Measurements from ENCODE around the gene WDR48. TPM values are rescaled to one million over a fixed set of nuclear protein-coding genes. Genes with fewer than 3 reads are reported as not detected.
A peak's percentile ranks its signal among the peaks of the same experiment; 100 is the strongest.

Gene WDR48
- total and polyA plus RNA-seq, 2 experiments from 2014 or later = 27.2 to 54.3 TPM

DNA sequence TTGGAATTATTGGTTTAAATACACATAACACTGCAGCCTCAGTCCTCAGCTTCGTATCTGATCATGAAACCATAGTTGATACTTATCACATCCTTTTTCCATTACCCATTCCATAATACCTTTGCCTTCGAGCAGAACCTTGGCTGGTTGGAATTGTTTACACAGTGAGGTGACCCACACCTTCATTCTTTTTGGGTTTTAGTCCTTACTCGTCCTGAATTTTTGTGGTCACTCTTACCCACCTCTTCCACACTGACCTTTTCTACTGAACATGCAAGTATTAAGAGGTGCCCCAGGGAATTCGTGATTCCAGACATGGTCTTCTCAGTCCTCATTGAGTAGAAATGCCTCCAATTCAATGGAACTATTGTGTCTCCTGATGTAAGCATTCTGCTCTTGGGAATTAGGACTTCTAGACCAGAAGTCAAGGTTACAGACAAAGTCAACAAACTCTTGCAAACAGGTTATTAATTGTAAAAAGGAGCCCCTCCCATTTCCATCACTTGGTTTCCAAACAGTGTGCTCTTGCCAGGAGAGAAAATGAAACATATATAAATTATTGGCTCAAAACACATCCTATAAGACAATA lies 37.8 kb upstream of the WDR48 start:
- TF ChIP-seq POLR2AphosphoS5 (IDR thresholded peaks at IDR 0.05; ENCODE audit: low read depth) (no peak), CREB1 (CRISPR knock-in tag; IDR thresholded peaks at IDR 0.05; ENCODE audit: low read depth) (no peak), JUNB (IDR thresholded peaks at IDR 0.05; ENCODE audit: unreplicated experiment) (no peak), EZH2phosphoT487 (IDR thresholded peaks at IDR 0.05; ENCODE audit: unreplicated experiment) (no peak), EZH2 (IDR thresholded peaks at IDR 0.05; ENCODE audit: low read depth, unreplicated experiment) (no peak), ZNF114 (CRISPR knock-in tag; IDR thresholded peaks at IDR 0.05) (no peak), NANOG (IDR thresholded peaks at IDR 0.05; ENCODE audit: borderline replicate concordance) (no peak), STAT1 (IDR thresholded peaks at IDR 0.05; ENCODE audit: unreplicated experiment) (no peak), ZNF331 (CRISPR knock-in tag; IDR thresholded peaks at IDR 0.05; ENCODE audit: low read depth) (no peak)
- TF ChIP-seq, protein P1, sequence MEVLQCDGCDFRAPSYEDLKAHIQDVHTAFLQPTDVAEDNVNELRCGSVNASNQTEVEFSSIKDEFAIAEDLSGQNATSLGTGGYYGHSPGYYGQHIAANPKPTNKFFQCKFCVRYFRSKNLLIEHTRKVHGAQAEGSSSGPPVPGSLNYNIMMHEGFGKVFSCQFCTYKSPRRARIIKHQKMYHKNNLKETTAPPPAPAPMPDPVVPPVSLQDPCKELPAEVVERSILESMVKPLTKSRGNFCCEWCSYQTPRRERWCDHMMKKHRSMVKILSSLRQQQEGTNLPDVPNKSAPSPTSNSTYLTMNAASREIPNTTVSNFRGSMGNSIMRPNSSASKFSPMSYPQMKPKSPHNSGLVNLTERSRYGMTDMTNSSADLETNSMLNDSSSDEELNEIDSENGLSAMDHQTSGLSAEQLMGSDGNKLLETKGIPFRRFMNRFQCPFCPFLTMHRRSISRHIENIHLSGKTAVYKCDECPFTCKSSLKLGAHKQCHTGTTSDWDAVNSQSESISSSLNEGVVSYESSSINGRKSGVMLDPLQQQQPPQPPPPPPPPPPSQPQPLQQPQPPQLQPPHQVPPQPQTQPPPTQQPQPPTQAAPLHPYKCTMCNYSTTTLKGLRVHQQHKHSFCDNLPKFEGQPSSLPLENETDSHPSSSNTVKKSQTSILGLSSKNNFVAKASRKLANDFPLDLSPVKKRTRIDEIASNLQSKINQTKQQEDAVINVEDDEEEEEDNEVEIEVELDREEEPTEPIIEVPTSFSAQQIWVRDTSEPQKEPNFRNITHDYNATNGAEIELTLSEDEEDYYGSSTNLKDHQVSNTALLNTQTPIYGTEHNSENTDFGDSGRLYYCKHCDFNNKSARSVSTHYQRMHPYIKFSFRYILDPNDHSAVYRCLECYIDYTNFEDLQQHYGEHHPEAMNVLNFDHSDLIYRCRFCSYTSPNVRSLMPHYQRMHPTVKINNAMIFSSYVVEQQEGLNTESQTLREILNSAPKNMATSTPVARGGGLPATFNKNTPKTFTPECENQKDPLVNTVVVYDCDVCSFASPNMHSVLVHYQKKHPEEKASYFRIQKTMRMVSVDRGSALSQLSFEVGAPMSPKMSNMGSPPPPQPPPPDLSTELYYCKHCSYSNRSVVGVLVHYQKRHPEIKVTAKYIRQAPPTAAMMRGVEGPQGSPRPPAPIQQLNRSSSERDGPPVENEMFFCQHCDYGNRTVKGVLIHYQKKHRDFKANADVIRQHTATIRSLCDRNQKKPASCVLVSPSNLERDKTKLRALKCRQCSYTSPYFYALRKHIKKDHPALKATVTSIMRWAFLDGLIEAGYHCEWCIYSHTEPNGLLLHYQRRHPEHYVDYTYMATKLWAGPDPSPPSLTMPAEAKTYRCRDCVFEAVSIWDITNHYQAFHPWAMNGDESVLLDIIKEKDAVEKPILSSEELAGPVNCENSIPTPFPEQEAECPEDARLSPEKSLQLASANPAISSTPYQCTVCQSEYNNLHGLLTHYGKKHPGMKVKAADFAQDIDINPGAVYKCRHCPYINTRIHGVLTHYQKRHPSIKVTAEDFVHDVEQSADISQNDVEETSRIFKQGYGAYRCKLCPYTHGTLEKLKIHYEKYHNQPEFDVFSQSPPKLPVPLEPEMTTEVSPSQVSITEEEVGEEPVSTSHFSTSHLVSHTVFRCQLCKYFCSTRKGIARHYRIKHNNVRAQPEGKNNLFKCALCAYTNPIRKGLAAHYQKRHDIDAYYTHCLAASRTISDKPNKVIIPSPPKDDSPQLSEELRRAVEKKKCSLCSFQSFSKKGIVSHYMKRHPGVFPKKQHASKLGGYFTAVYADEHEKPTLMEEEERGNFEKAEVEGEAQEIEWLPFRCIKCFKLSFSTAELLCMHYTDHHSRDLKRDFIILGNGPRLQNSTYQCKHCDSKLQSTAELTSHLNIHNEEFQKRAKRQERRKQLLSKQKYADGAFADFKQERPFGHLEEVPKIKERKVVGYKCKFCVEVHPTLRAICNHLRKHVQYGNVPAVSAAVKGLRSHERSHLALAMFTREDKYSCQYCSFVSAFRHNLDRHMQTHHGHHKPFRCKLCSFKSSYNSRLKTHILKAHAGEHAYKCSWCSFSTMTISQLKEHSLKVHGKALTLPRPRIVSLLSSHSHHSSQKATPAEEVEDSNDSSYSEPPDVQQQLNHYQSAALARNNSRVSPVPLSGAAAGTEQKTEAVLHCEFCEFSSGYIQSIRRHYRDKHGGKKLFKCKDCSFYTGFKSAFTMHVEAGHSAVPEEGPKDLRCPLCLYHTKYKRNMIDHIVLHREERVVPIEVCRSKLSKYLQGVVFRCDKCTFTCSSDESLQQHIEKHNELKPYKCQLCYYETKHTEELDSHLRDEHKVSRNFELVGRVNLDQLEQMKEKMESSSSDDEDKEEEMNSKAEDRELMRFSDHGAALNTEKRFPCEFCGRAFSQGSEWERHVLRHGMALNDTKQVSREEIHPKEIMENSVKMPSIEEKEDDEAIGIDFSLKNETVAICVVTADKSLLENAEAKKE (CRISPR knock-in tag; IDR thresholded peaks at IDR 0.05) = no peak
- TF ChIP-seq, protein P2, sequence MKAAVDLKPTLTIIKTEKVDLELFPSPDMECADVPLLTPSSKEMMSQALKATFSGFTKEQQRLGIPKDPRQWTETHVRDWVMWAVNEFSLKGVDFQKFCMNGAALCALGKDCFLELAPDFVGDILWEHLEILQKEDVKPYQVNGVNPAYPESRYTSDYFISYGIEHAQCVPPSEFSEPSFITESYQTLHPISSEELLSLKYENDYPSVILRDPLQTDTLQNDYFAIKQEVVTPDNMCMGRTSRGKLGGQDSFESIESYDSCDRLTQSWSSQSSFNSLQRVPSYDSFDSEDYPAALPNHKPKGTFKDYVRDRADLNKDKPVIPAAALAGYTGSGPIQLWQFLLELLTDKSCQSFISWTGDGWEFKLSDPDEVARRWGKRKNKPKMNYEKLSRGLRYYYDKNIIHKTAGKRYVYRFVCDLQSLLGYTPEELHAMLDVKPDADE (IDR thresholded peaks at IDR 0.05) = no peak
- TF ChIP-seq, protein P3, sequence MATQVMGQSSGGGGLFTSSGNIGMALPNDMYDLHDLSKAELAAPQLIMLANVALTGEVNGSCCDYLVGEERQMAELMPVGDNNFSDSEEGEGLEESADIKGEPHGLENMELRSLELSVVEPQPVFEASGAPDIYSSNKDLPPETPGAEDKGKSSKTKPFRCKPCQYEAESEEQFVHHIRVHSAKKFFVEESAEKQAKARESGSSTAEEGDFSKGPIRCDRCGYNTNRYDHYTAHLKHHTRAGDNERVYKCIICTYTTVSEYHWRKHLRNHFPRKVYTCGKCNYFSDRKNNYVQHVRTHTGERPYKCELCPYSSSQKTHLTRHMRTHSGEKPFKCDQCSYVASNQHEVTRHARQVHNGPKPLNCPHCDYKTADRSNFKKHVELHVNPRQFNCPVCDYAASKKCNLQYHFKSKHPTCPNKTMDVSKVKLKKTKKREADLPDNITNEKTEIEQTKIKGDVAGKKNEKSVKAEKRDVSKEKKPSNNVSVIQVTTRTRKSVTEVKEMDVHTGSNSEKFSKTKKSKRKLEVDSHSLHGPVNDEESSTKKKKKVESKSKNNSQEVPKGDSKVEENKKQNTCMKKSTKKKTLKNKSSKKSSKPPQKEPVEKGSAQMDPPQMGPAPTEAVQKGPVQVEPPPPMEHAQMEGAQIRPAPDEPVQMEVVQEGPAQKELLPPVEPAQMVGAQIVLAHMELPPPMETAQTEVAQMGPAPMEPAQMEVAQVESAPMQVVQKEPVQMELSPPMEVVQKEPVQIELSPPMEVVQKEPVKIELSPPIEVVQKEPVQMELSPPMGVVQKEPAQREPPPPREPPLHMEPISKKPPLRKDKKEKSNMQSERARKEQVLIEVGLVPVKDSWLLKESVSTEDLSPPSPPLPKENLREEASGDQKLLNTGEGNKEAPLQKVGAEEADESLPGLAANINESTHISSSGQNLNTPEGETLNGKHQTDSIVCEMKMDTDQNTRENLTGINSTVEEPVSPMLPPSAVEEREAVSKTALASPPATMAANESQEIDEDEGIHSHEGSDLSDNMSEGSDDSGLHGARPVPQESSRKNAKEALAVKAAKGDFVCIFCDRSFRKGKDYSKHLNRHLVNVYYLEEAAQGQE (IDR thresholded peaks at IDR 0.05; ENCODE audit: unreplicated experiment) = no peak
- TF ChIP-seq, protein P4, sequence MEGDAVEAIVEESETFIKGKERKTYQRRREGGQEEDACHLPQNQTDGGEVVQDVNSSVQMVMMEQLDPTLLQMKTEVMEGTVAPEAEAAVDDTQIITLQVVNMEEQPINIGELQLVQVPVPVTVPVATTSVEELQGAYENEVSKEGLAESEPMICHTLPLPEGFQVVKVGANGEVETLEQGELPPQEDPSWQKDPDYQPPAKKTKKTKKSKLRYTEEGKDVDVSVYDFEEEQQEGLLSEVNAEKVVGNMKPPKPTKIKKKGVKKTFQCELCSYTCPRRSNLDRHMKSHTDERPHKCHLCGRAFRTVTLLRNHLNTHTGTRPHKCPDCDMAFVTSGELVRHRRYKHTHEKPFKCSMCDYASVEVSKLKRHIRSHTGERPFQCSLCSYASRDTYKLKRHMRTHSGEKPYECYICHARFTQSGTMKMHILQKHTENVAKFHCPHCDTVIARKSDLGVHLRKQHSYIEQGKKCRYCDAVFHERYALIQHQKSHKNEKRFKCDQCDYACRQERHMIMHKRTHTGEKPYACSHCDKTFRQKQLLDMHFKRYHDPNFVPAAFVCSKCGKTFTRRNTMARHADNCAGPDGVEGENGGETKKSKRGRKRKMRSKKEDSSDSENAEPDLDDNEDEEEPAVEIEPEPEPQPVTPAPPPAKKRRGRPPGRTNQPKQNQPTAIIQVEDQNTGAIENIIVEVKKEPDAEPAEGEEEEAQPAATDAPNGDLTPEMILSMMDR (conservative IDR thresholded peaks at IDR 0.05; ENCODE audit: low read depth in 2 of 2) = no peak
- no peaks in the 10 kb centered on the region for H3K9me3 Mint-ChIP-seq
- H3K36me3 ChIP-seq (ENCODE audit: insufficient read depth) = no peaks in the 10 kb centered on the region
- no peaks in the 10 kb centered on the region for H3F3A ChIP-seq (replicated peaks; ENCODE audit: low read depth)
- H3K4me2 ChIP-seq = no peak overlapping the region
- 0 out of 2 replicates have a peak, but pooled peaks cover 3% of the 10 kb centered on the region for H3K4me1 ChIP-seq (ENCODE audit: insufficient read depth)
- H3K4me1 Mint-ChIP-seq = peaks cover 13% of the 10 kb centered on the region
- peaks cover 3% of the 10 kb centered on the region for H3K27me3 Mint-ChIP-seq (ENCODE audit: insufficient read depth, low read depth, poor library complexity)
- no peaks in the 10 kb centered on the region for H3K27me3 ChIP-seq (ENCODE audit: insufficient read depth)
- DNase-seq (ENCODE audit: low spot score) (no peak), ATAC-seq (no peak)
- no peaks in the 10 kb centered on the region for H3K36me3 Mint-ChIP-seq (ENCODE audit: low read depth)
- no peaks in the 10 kb centered on the region for H3K79me2 ChIP-seq (replicated peaks; ENCODE audit: insufficient read depth)
- H2AFZ ChIP-seq = peak overlapping the region; percentile 48; the same call in 1 of the 2 replicates
- no peak overlapping the region for H3K4me3 ChIP-seq
- no peak overlapping the region for H3K4me3 Mint-ChIP-seq
- peak overlapping the region; percentile 10; the same call in 1 of the 2 replicates for H3K27ac Mint-ChIP-seq
- no peaks in the 10 kb centered on the region for H4K20me1 ChIP-seq (replicated peaks; ENCODE audit: insufficient read depth)
- H3K9me2 ChIP-seq (ENCODE audit: insufficient read depth) = peaks cover 8% of the 10 kb centered on the region
- no peak overlapping the region for H3K27ac ChIP-seq (ENCODE audit: low read depth)

All from GM23338 (cell line).